B cell (primary cell): ENCODE data around the gene APOM. TPM values are rescaled to one million over a fixed set of nuclear protein-coding genes. Genes with fewer than 3 reads are reported as not detected.

Source experiments
- ATAC-seq: fragments of 200-7000 bp; cut with Tn5 transposase; one replicate; pipeline ENCODE4 v1.10.0; 2021; ENCODE audit warnings: low read depth, mild to moderate bottlenecking, moderate number of reproducible peaks, moderate library complexity
- CTCF ChIA-PET: fragments of 350-600 bp; sonication (Branson Sonifier 250); formaldehyde crosslinking; loops from one replicate; lab custom pipeline; 2021; ENCODE audit warnings: antibody characterized with exemption, inconsistent platforms; lab: Charles Lee
- POLR2A ChIA-PET: fragments of 350-600 bp; sonication (Branson Sonifier 250); formaldehyde crosslinking; loops from one replicate; lab custom pipeline; 2021; ENCODE audit warnings: antibody characterized with exemption; lab: Charles Lee
- DNase-seq: peaks from one replicate; pipeline ENCODE4 v3.0.0; 2013
- H2AFZ ChIP-seq: 2 replicates; pipeline ENCODE4 v1.6.1; 2012; ENCODE audit warnings: mild to moderate bottlenecking, low read depth, low read length; ENCODE audit not compliant: insufficient read depth, poor library complexity, severe bottlenecking
- H3K27ac ChIP-seq, 2 donors: 1 replicate in 1 of 2; 2 replicates in 1 of 2; pipeline ENCODE4 v1.5.1; 2012 to 2013; ENCODE audit warnings: low read length in 2 of 2, mild to moderate bottlenecking in 2 of 2, moderate library complexity in 1 of 2
- H3K27me3 ChIP-seq, 4 experiments: fragments of 200-600 bp in 1 of 4; sonication (generic) in 1 of 4; replicated peaks in 1 of 4; 1 replicate in 2 of 4; 2 replicates in 2 of 4; pipeline versions ENCODE4 v1.6.1 to v1.7.0; 2013 to 2016; ENCODE audit warnings: low read length in 3 of 4, mild to moderate bottlenecking in 2 of 4, mixed read lengths in 1 of 4, moderate library complexity in 1 of 4; ENCODE audit not compliant: insufficient read depth in 4 of 4, control insufficient read depth in 3 of 4; ENCODE audit errors: control extremely low read depth in 1 of 4
- H3K36me3 ChIP-seq, 2 experiments: replicated peaks in 1 of 2; 1 replicate in 1 of 2; 2 replicates in 1 of 2; pipeline versions ENCODE4 v1.6.1 to v1.7.1; 2013; ENCODE audit warnings: low read length in 1 of 2; ENCODE audit not compliant: insufficient read depth in 2 of 2, control insufficient read depth in 1 of 2; ENCODE audit errors: control extremely low read depth in 1 of 2, extremely low read depth in 1 of 2
- H3K4me1 ChIP-seq, 2 donors: fragments of 200-600 bp in 1 of 2; sonication (generic) in 1 of 2; 1 replicate in 1 of 2; 2 replicates in 1 of 2; pipeline versions ENCODE4 v1.5.1 to v1.6.1; 2013 to 2017; ENCODE audit warnings: low read length in 2 of 2; ENCODE audit not compliant: control insufficient read depth in 2 of 2, insufficient read depth in 2 of 2
- H3K4me2 ChIP-seq: replicated peaks from 2 replicates; pipeline ENCODE3; 2012; ENCODE audit warnings: mild to moderate bottlenecking, low read depth, low read length; ENCODE audit not compliant: poor library complexity, severe bottlenecking
- H3K4me3 ChIP-seq, 5 experiments: fragments of 200-600 bp in 1 of 5; sonication (generic) in 1 of 5; 1 replicate in 3 of 5; 2 replicates in 2 of 5; pipeline versions ENCODE4 v1.5.1 to v1.7.0; 2011 to 2016; ENCODE audit warnings: low read length in 4 of 5, mild to moderate bottlenecking in 4 of 5, low read depth in 2 of 5, control low read depth in 1 of 5, moderate library complexity in 1 of 5; ENCODE audit not compliant: insufficient read depth in 1 of 5; ENCODE audit errors: control extremely low read depth in 1 of 5, extremely low read depth in 1 of 5
- H3K79me2 ChIP-seq: fragments of 200-600 bp; sonication (generic); one replicate; pipeline ENCODE4 v1.6.0; 2016; ENCODE audit warnings: low read length; ENCODE audit not compliant: control insufficient read depth, insufficient read depth
- H3K9ac ChIP-seq: fragments of 200-600 bp; sonication (generic); 2 replicates; pipeline ENCODE4 v1.6.1; 2017; ENCODE audit warnings: mild to moderate bottlenecking, low read length, moderate library complexity
- H3K9me3 ChIP-seq, 3 donors: one replicate each; pipeline versions ENCODE4 v1.6.1 to v1.7.1; 2013; ENCODE audit warnings: low read length in 2 of 3; ENCODE audit not compliant: control insufficient read depth in 2 of 3, insufficient read depth in 1 of 3; ENCODE audit errors: control extremely low read depth in 1 of 3
- H4K20me1 ChIP-seq: 2 replicates; pipeline ENCODE4 v1.6.0; 2012; ENCODE audit warnings: mild to moderate bottlenecking, low read length; ENCODE audit not compliant: insufficient read depth, control insufficient read depth, poor library complexity, severe bottlenecking
- H3K27ac Mint-ChIP-seq: one replicate; pipeline ENCODE4 v1.8.0; 2021; ENCODE audit warnings: mixed read lengths
- H3K27me3 Mint-ChIP-seq: one replicate; pipeline ENCODE4 v1.8.0; 2021; ENCODE audit warnings: mixed read lengths
- H3K4me1 Mint-ChIP-seq: one replicate; pipeline ENCODE4 v1.8.0; 2021; ENCODE audit warnings: mixed read lengths
- H3K4me3 Mint-ChIP-seq: one replicate; pipeline ENCODE4 v1.8.0; 2021; ENCODE audit warnings: mixed read lengths
- H3K9me3 Mint-ChIP-seq: one replicate; pipeline ENCODE4 v1.8.0; 2022; ENCODE audit warnings: mixed read lengths; ENCODE audit not compliant: insufficient read depth
- EZH2 ChIP-seq: IDR thresholded peaks from 2 replicates; pipeline ENCODE4 v1.6.1; 2012; ENCODE audit warnings: borderline replicate concordance, low read depth, mild to moderate bottlenecking, moderate library complexity, low read length; ENCODE audit not compliant: insufficient read depth, poor library complexity, severe bottlenecking
- WGBS: methylation state at CpG from one replicate; pipeline ENCODE4 v1.1.5; 2013; ENCODE audit warnings: missing lambda C conversion rate; ENCODE audit not compliant: insufficient coverage; 5-methylcytosine and 5-hydroxymethylcytosine counted together
- intact Hi-C: fragments of 100-400 bp; cut with micrococcal nuclease; formaldehyde crosslinking; loops from one replicate; pipeline ENCODE4 v1.10.0; 2022
- polyA plus RNA-seq: library from polyadenylated mRNA; depleted of rRNA; stranded (reverse); fragments of >200 nt; gene quantifications from 2 replicates; pipeline ENCODE4 v1.2.3, GENCODE V29; 2012
- total RNA-seq, 2 donors: library from RNA; stranded (reverse); fragments of 120-200 nt in 1 of 2; gene quantifications; 1 replicate in 1 of 2; 2 replicates in 1 of 2; pipeline versions ENCODE4 v1.2.3 to v1.2.4, GENCODE V29; 2013 to 2022
- TF ChIP-seq, protein P1 (sequence below): fragments of 200-600 bp; IDR thresholded peaks from one replicate; pipeline ENCODE4 v1.8.0; 2022; ENCODE audit warnings: antibody characterized with exemption, mild to moderate bottlenecking

The APOM gene
- total and polyA plus RNA-seq, 2 donors (not counting 1 experiment from before 2014, with no cell fraction given): 3.6 to 11.6 TPM

DNA sequence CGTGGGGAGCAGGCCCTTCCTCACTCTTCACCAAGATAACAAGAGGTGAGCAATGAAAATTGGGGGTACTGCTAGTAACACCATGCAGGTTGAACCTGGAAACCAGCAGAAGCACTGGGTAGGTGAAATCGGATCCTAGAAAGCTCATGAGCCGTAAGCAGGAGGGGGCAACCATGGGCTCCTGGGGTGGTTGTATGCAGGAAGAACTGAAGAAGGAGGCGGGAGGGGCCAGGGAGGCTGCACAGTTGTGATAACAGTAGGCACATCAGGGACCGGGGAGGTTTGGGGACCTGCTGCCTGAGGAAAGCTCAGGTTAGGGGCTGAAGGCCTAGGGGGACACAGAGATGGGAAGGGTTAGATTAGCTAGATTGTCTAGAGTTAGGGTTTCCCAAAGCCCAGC, 30.8 kb downstream of the APOM start:
- Histone ChIP-seq H3K79me2 (no peaks in the 10 kb centered on the region), H2AFZ (no peak overlapping the region), H3K9me3 (no peaks in the 10 kb centered on the region), H3K4me3 (no peak overlapping the region), H3K4me1 (peaks cover 17 to 34% of the 10 kb centered on the region in 2 donors), H3K27me3 (no peaks in the 10 kb centered on the region), H3K27ac (no peak overlapping the region), H3K36me3 (peaks cover 0 to 57% of the 10 kb centered on the region in 2 experiments), H3K9ac (no peak overlapping the region), H4K20me1 (no peaks in the 10 kb centered on the region), H3K4me2 (no peak overlapping the region)
- DNase-seq (no peak), ATAC-seq (no peak)
- POLR2A ChIA-PET: no interaction called here
- Mint-ChIP-seq H3K4me1 (peaks cover 28% of the 10 kb centered on the region), H3K27ac (no peak overlapping the region), H3K27me3 (no peaks in the 10 kb centered on the region), H3K9me3 (no peaks in the 10 kb centered on the region), H3K4me3 (no peak overlapping the region)
- intact Hi-C loops: no loop called here
- CTCF ChIA-PET: interaction anchor here (1.3 to 1.4 kb wide), 2 partner anchors 135 to 144 kb away, joined by 4 to 6 read pairs; no protein-coding TSS in a partner anchor
- 92% methylated on average over 4 of the region's 5 CpGs for WGBS
- TF ChIP-seq, protein P1, sequence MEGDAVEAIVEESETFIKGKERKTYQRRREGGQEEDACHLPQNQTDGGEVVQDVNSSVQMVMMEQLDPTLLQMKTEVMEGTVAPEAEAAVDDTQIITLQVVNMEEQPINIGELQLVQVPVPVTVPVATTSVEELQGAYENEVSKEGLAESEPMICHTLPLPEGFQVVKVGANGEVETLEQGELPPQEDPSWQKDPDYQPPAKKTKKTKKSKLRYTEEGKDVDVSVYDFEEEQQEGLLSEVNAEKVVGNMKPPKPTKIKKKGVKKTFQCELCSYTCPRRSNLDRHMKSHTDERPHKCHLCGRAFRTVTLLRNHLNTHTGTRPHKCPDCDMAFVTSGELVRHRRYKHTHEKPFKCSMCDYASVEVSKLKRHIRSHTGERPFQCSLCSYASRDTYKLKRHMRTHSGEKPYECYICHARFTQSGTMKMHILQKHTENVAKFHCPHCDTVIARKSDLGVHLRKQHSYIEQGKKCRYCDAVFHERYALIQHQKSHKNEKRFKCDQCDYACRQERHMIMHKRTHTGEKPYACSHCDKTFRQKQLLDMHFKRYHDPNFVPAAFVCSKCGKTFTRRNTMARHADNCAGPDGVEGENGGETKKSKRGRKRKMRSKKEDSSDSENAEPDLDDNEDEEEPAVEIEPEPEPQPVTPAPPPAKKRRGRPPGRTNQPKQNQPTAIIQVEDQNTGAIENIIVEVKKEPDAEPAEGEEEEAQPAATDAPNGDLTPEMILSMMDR: no peak
- TF ChIP-seq EZH2: no peak

DNA sequence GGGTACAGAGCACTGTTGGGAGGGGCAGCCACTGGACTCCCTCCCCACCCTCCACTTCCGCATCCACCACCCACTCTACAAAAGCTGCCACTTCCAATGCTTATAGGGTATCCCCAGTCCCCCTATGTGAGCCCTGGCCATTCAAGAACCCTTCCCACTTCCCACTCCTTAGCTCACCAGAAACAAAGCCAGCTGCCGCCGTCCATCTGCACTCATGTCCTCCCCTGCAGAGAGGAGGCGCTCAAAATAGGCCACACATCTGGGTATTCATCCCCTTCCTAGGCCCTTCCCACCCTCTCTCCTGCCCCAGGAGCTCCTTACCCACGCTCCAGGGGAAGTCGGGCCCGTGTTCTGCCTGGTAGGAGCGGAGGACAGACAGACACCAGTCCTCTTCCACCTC, 31.6 kb downstream of the APOM start:
- no peaks in the 10 kb centered on the region for H3K27me3 ChIP-seq
- TF ChIP-seq EZH2: no peak
- TF ChIP-seq, protein P1: no peak
- CTCF ChIA-PET: interaction anchor here (0.6 to 1.4 kb wide), 3 partner anchors 8 to 143 kb away, joined by 3 to 6 read pairs (median 4); no protein-coding TSS in a partner anchor
- intact Hi-C loops: no loop called here
- H3K79me2 ChIP-seq: no peaks in the 10 kb centered on the region
- no peak overlapping the region for H3K4me3 Mint-ChIP-seq
- no peak for ATAC-seq
- no peak overlapping the region for H3K4me2 ChIP-seq
- H3K4me1 ChIP-seq: peaks cover 14 to 27% of the 10 kb centered on the region in 2 donors
- H3K36me3 ChIP-seq: peaks cover 0 to 63% of the 10 kb centered on the region in 2 experiments
- no peak overlapping the region for H3K4me3 ChIP-seq
- H3K4me1 Mint-ChIP-seq: peaks cover 21% of the 10 kb centered on the region
- POLR2A ChIA-PET: interaction anchor here (0.6 kb wide), 1 partner anchor 12 kb away, joined by 4 read pairs; no protein-coding TSS in a partner anchor
- H3K27ac ChIP-seq: no peak overlapping the region
- no peaks in the 10 kb centered on the region for H3K9me3 Mint-ChIP-seq
- no peaks in the 10 kb centered on the region for H3K27me3 Mint-ChIP-seq
- H3K9me3 ChIP-seq: no peaks in the 10 kb centered on the region
- H3K27ac Mint-ChIP-seq: no peak overlapping the region
- DNase-seq: no peak
- no peaks in the 10 kb centered on the region for H4K20me1 ChIP-seq
- WGBS: 97% methylated on average over 6 of the region's 8 CpGs
- H2AFZ ChIP-seq: no peak overlapping the region
- H3K9ac ChIP-seq: no peak overlapping the region
